Fibroblast of skin of left quadriceps (primary cell): ENCODE results near the gene SZT2.

Experiments
- DNase-seq, 2 experiments: peaks; one replicate each; pipeline ENCODE4 v3.0.0-alpha.2; 2013; ENCODE audit warnings: low read depth in 2 of 2

SZT2 gene

GRCh38 chr1:43389326-43390313 is at the start of gene SZT2, which contains the start of gene MED8:
TSS of gene SZT2 (plus strand) at chr1:43389899. CDS start at chr1:43389969, 70 bp downstream.
TSS of gene MED8 (minus strand) at chr1:43389800. CDS start at chr1:43389764, 36 bp downstream.
- DNase-seq = peak; percentile 87 to 88

DNA sequence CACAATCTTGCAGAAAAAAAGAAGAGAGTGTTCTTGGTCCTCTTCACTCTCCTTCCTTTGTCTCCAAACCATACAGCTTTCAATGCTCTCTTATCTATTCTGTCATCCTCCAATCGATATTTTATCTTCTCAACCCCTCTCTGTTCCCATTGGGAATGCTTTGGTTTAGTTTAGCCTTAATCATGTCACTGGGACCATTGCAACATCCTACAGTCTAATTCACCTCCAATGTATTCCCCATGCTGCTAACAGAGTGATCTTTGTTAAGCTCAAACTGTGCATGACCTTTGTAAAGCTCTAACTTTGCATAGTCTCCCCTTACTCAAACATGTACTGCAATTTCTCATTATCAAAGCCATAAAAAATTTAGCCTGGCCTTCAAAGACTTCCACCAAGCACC is 49.1 kb upstream of the SZT2 start:
- DNase-seq = no peak

GRCh38 chr1:43344267-43344850 is 45.3 kb upstream of the SZT2 start:
- no peak for DNase-seq

DNA sequence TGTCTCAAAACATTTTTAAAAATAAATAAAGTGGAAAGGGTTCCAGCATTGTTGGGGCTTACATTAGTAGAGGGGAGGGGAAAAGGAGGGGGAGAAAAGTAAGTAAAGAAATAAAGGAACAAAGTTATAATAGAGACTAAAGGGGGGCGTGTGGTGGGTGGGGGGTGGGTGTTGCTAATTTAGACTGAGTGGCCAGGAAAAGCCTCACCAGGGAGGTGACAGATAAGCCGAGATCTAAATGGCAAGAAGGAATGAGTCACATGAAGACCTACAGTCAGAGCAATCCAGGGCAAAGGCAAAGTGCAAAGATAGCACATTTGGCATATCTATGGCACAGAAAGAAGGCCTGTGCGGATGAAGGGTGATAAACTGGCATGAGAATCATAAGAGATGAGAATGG is 44.6 kb upstream of the SZT2 start:
- no peak for DNase-seq

- no peak for DNase-seq
Measured at GRCh38 chr1:43346636-43347035, 43.1 kb upstream of the SZT2 start.

DNA sequence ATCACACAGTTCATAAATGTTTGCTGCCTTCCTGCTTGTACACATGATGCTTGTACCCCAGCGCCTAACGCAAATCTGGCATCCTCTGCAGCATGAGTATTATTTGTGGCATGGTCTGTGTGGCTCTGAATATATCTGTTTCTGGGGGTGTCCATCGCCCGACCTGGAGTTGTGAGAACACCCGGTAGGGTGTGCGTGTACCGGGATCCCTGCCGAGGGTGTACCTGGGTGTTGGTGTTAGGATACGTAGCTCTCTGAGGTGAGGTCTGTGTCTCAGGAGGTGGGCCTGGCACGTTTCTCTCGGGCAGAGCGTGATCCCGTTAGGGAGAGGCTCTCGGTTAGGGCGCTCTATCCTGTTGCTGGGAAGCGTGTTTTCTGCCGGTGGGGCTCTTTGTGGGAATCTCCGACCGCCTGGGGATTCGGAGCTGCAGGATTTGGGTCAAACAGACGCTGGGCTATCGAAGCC is 41.3 kb upstream of the SZT2 start:
- DNase-seq = no peak

- no peak for DNase-seq
Measured at GRCh38 chr1:43348809-43349593, 40.7 kb upstream of the SZT2 start.

DNA sequence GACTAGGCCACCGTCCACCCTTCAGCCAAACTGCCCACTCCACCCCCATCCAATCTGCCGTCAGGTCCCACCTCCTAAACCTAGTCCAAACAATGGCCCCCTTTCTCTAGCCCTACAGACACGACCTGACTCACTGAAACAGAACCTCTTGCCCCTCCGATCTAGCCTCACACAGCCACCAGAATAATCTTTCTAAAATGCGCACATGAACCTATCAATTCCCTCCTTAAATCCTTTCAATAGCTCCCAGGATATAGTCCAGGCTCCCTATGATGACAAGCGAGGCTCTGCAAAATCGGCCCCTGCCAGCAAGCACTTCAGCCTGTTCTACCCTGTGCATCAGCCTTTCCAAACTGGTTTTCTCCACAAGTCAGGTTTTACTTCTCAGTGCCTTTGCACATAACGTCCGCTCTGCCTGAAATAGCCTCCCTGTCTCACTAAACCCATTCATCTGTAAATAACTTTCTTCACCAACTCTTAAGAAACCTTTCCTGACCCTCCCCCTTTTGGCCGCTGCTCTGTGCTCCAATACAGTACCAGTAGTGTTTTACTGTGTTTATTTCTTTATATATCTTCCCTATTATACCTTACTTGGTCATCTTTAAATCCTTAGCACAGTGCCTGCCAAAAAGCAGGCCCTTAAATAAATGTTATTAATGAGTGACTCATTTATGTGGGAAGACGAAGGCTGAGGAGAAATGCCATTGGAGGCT is 39.9 kb upstream of the SZT2 start:
- DNase-seq = peak; percentile 58 to 65

DNA sequence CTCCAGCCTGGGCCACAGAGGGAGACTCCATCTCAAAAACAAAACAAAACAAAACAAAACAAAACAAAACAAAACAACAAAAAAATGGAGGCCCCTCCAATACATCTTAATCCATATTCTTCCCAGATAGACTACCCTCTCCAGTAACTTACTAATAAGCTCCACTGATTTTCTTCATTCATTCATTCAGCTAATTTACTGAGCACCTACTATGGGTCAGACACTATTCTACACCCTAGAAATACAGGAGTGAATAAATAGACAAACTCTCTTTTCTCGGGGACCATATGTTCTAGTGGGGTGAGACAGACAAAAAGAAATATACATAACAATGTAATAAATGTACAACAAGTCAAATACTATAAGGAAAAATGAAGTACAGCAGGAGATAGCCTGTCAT is 38.7 kb upstream of the SZT2 start:
- no peak for DNase-seq

- DNase-seq = no peak
Measured at GRCh38 chr1:43351421-43352350, 38.0 kb upstream of the SZT2 start.

DNA sequence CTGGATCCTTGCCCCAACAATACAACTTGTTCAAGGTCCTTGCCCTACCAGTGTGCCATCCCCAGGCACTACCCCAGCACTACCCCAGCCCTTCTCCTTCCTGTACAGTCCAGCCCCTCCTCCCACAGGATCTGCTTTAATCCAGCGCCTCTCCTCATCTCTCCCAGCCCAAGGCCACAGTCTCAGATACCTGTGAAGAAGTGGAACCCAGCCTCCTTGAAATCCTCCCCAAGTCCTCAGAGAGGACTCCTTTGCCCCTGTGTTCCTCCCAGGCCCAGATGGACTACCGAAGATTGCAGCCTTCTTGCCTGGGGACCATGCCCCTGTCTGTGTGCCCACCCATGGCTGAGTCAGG is 37.4 kb upstream of the SZT2 start:
- no peak for DNase-seq

- DNase-seq = no peak
Measured at GRCh38 chr1:43352881-43353280, 36.8 kb upstream of the SZT2 start.

GRCh38 chr1:43354471-43354870 is 35.2 kb upstream of the SZT2 start:
- DNase-seq = no peak

DNA sequence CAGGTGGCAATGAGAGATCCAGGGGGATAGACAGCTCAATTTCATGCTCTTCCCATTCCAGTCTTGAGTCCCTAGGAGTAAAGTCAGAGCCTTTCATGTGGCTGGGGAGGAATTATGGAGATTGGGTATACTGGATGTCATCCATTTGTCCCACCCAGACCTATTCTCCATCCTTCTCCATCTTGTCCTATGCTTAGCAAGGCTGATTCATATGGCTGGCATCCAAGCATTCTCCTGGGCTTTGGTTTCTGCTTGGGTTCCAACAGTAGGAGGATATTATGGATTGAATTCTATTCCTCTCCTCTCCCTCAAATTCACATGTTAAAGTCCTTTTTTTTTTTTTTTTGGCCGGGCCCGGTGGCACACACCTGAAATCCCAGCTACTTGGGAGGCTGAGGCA is 34.8 kb upstream of the SZT2 start:
- DNase-seq = no peak

DNA sequence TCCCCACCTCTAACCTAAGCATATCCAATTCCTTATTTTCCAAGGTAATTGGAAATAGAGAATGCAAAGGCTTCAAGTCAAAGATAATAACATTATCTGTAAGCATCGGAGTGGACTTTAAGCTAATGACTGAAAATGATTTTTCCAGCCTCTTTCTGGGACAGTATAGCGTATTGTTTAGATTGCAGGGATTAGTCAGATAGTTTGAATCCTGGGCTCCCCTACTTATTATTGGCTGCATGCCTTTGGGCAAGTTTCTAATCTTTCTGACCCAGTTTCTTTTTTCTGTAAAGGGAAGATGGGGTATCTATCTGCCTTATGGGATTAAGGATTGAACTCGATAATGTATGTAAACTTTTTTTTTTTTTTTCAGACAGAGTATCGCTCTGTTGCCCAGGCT is 32.4 kb upstream of the SZT2 start:
- DNase-seq = no peak

DNA sequence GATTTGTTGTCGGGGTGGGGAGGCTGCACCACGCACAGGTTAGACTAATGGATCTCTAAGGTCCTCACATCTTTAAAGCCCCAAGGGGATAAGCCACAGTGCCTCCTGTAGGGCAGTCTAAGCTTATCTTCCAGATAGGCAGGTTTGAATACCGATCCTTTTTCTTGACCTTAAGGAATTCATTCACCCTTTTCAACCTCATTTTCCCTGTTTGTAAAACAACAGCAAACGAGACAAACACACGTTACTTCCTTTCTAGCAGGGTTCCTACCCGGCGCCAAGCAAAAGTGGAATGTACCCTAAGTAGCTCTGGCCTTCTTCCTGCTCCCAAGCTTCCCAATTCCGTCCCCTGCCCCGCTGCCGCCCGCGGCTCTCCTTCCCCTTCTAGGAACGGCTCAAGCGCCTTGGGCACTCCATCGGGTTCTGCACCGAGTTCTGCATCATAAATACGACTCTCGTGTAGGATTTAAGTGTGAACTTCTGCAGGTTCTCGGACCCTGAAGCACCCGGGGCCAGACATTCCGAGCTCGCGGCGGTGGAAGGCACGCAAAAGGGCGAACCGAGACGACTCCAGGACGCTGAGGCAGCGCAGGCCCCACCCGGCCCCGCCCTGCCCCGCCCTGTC is 31.5 kb upstream of the SZT2 start:
- no peak for DNase-seq

DNA sequence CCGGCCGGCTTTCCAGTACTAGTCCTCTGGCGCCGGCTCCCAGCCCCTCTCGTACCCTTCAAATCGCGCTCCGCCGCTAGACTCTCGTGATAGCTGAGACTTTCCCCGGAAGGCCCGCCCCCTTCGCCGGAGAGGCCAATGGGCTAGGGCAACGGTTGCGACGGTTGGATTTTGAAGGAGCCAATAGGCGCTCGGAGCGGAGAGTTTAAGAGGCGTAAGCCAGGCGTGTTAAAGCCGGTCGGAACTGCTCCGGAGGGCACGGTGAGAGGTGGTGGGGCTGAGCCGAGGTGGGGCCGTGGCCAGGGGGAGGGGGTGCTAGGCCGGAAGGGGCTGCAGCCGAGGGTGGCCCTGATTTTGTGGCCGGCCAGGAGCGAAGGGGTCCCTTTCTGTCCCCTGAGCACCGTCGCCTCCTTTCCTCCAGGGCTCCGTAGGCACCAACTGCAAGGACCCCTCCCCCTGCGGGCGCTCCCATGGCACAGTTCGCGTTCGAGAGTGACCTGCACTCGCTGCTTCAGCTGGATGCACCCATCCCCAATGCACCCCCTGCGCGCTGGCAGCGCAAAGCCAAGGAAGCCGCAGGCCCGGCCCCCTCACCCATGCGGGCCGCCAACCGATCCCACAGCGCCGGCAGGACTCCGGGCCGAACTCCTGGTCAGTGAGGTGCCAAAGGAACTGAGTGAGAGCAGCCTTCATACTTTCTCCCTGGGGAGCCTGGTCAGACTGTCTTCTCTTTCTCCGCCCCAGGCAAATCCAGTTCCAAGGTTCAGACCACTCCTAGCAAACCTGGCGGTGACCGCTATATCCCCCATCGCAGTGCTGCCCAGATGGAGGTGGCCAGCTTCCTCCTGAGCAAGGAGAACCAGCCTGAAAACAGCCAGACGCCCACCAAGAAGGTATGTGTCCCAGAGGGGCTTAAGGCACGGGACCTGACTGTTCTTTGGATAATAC is 30.7 kb upstream of the SZT2 start, which contains the start of gene CDC20:
Gene CDC20, plus strand, starts transcription at position 236 of the 948 bp plus-strand sequence. Its CDS starts 235 bp downstream, at position 471.
- DNase-seq = peak; percentile 89 to 90

GRCh38 chr1:43359696-43360095 is 30.0 kb upstream of the SZT2 start:
- DNase-seq = no peak

GRCh38 chr1:43360616-43361015 is 29.1 kb upstream of the SZT2 start:
- no peak for DNase-seq
